ENCODE results near the gene CCDC86.
A peak's percentile ranks its signal among the peaks of the same experiment; 100 is the strongest.

CCDC86 gene

GRCh38 chr11:60852982-60853950, 11.4 kb downstream of the CCDC86 start:
- no peak for DNase-seq (ENCODE audit: low read depth, low spot score)

DNA sequence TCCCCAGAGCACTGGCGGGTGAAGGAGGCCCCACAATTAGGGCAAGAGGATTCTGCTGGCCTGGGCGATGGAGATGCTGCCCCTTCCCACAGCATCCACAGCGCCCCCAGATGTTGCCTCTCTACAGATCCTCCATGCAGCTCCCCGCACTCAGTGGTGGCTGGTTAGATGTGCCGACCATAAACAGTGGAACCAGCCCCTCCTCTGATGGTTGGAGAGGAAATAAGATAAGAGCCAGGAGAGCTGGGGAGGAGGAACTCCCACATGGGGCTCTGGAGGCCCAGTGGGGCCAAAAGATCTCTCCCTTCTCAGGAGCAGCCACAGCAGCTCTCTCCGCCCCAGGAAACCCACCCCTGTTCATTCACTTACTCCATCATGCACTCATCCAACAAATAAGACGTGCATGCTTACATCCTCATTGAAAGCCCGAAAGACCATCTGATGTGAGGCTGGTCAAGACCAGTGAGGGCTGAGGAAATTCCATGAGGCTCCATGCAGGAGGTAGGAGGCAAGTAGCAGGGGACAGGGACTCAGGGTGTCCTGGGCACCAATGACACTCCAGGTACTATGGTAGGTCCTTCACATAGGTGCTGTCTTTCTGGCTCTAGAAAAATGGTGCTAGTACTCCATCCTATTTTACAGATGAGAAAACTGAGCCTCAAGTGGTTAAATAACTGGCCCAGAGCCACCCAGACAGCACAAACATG, 12.4 kb downstream of the CCDC86 start:
- no peak for DNase-seq (ENCODE audit: low read depth, low spot score)

GRCh38 chr11:60854847-60855725, 13.2 kb downstream of the CCDC86 start:
- DNase-seq (ENCODE audit: low read depth, low spot score): no peak

- DNase-seq (ENCODE audit: low read depth, low spot score): no peak
These were observed 14.1 kb downstream of the CCDC86 start, which contains the start of gene PTGDR2 for GRCh38 chr11:60855726-60856633. TSS of gene PTGDR2 (minus strand) at chr11:60855950. CDS start at chr11:60853722, 2,228 bp downstream.

- DNase-seq (ENCODE audit: low read depth, low spot score): no peak
These were observed 15.7 kb downstream of the CCDC86 start for GRCh38 chr11:60857378-60858232.

- DNase-seq (ENCODE audit: low read depth, low spot score): no peak
These were observed 16.3 kb downstream of the CCDC86 start for GRCh38 chr11:60858236-60858635.

GRCh38 chr11:60858731-60859464, 17.0 kb downstream of the CCDC86 start:
- no peak for DNase-seq (ENCODE audit: low read depth, low spot score)

DNA sequence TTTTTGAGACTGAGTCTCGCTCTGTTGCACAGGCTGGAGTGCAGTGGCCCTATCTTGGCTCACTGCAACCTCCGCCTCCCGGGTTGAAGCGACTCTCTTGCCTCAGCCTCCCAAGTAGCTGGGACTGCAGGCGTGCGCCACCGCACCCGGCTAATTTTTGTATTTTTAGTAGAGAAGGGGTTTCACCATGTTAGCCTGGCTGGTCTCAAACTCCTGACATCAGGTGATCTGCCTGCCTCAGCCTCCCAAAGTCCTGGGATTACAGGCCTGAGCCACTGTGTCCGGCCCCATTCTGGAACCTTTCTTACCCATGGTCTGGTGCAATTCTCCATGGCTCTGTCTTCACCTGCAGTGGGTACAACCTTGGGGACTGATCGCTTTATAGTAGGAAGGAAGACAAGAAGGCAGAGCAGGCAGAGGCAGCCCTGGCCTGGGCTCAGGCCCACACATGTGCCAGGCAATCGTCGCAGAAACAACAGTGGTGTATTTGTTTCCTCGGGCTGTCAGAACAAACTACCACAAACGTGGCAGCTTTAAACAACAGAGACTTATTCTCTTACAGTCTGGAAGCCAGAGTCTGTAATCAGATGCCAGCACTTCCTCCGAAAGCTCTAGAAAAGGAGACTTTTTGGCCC, 17.8 kb downstream of the CCDC86 start:
- no peak for DNase-seq (ENCODE audit: low read depth, low spot score)

- no peak for DNase-seq (ENCODE audit: low read depth, low spot score)
These were observed 19.0 kb downstream of the CCDC86 start for GRCh38 chr11:60860943-60861342.

- DNase-seq (ENCODE audit: low read depth, low spot score): no peak
These were observed 20.3 kb downstream of the CCDC86 start for GRCh38 chr11:60862171-60862570.

DNA sequence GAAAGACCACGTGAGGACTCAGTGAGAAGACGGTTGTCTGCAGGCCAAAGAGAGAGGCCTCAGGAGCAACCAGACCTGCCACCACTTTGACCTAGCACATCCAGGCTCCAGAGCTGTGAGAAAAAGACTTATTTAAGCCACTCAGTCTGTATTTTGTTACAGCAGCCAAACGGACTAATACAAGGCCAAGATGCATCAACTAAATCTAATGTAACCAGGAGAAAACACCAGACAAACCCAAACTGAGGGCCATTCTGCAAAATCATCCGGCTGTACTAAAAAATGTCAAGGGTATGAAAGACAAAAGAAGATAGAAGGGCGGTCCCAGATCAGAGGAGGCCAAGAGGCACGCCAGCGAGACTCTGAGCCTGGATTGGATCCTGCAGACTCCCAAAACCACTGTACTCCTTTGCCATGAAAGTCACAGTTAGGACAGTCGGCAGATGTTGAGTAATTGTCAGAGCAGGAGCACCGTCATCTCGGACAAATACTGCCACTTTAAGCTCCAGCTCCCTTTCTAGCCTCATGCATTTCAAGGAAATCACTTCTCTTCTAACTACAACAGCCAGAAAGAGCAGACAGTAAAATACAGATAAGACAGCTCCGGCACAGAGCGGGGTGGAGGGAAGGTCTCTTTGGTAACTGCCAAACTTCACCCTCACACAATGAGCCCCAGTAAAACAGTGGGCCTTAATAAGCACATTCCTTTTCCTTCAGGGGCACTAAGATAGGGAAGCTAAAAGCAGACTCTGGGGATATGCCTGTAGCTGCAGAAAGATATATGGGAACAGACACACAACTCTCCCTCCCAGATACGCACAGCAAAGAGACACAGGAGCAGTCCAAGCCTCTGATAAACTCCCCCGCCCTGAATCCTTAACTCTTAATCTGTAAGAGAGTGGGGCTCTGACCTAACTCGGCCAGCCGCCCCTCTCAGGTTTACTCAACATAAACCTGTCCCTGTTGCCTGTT, 21.9 kb downstream of the CCDC86 start:
- DNase-seq (ENCODE audit: low read depth, low spot score): no peak

GRCh38 chr11:60864856-60865513, 23.1 kb downstream of the CCDC86 start:
- no peak for DNase-seq (ENCODE audit: low read depth, low spot score)

DNA sequence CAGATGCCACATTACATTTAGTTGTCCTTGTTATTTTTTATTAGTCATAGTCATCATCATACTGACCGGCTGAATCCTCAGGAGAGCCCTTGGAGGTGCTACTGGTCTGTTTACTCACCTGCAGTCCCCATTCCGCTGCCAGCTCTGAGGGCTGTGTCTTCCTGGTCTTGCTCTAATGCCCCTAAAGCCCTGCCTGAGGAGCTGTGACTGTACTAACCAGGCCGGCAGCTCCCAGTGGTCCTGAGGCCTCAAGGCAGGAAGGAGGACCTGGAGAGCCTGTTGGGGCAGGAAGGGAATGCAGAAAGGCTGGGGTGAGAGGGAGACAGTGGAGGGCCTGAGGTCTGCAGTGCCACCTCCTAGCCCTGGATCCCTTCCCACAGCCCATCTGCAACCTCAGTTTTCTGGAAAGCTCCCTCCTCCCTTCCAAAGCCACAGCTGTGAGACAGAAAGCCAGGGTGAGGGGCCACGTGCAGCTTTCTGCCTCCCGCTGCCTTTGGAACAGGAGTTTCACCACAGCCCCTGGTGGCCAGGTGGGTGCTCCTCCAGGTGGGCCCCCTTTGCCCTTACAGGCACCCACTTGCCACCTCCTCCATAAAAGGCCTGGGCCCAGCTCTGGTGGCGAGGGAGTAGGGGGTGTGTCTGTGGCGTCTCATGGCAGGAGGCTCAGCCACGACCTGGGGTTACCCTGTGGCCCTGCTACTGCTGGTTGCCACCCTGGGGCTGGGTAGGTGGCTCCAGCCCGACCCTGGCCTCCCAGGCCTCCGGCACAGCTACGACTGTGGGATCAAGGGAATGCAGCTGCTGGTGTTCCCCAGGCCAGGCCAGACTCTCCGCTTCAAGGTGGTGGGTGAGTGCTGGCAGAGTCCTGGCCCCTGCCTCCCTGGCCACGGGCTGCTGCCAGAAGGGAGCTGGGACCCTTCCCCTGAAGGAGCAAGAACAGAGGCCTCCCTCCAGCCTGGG, 25.3 kb downstream of the CCDC86 start, which contains the start of gene ZP1:
Gene ZP1 (plus strand): TSS at position 632 of the 960 bp plus-strand sequence. CDS start 20 bp downstream, at position 652.
- DNase-seq (ENCODE audit: low read depth, low spot score): peak; percentile 59

- DNase-seq (ENCODE audit: low read depth, low spot score): no peak
These were observed 26.2 kb downstream of the CCDC86 start for GRCh38 chr11:60867871-60868681.

Data from ELF-1 (cell line).